Measurements from ENCODE around the gene MICAL1. TPM values are rescaled to one million over a fixed set of nuclear protein-coding genes. Genes with fewer than 3 reads are reported as not detected.

The MICAL1 gene
- total and polyA plus RNA-seq, 8 donors: 3.8 to 38.2 (median 7.2) TPM

DNA sequence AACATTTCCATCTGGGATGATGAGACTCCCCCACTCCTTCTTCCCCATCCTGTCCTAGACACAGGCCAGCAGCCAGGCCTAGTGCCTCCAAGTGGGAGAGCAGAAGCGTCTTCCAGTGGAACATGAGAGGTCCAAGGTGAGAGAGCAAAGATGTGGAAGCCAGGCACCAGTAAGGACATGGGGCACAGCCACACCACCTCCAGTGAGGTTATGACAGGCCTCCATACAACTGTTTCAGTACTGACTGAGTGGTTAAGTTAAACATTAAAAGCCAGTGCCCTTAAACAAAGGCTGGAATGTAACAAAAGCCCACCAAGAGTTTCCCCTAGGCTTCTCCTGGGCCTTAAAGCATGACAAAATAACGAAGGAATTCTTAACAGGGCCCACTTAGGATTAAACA lies 22.2 kb upstream of the MICAL1 start:
- Histone ChIP-seq H3K27me3 (no peaks in the 10 kb centered on the region), H3K4me1 (peaks cover 9 to 47% (median 10%) of the 10 kb centered on the region in 3 donors), H3K9me3 (no peaks in the 10 kb centered on the region), H3K27ac (no peak overlapping the region), H3K36me3 (peaks cover 0 to 14% (median 3%) of the 10 kb centered on the region in 3 donors), H3K4me3 (no peak overlapping the region)
- 50 to 69% methylated on average over 2 of the region's 2 CpGs for WGBS, 2 donors
- FAIRE-seq (no peak), DNase-seq (no peak), ATAC-seq (no peak)
- intact Hi-C loops (cut with DNase I): no loop called here
- TF ChIP-seq CTCF (IDR thresholded peaks at IDR 0.05): no peak

GRCh38 chr6:109477184-109477583 lies 21.6 kb upstream of the MICAL1 start:
- Histone ChIP-seq H3K36me3 (peaks cover 0 to 14% (median 3%) of the 10 kb centered on the region in 3 donors), H3K27me3 (no peaks in the 10 kb centered on the region), H3K9me3 (no peaks in the 10 kb centered on the region), H3K4me1 (peaks cover 9 to 47% (median 10%) of the 10 kb centered on the region in 3 donors), H3K4me3 (no peak overlapping the region), H3K27ac (no peak overlapping the region)
- intact Hi-C loops (cut with DNase I): no loop called here
- WGBS, 2 donors: 95 to 99% methylated on average over 2 of the region's 2 CpGs
- no peak for TF ChIP-seq CTCF (IDR thresholded peaks at IDR 0.05)
- FAIRE-seq (no peak), ATAC-seq (no peak), DNase-seq (no peak)

- 48 to 57% methylated on average over 2 of the region's 2 CpGs for WGBS, 2 donors
- peaks cover 0 to 26% (median 3%) of the 10 kb centered on the region in 3 donors for H3K36me3 ChIP-seq
- no peak overlapping the region for H3K27ac ChIP-seq
- no peaks in the 10 kb centered on the region for H3K27me3 ChIP-seq
- FAIRE-seq: no peak
- intact Hi-C loops (cut with DNase I): no loop called here
- no peak for TF ChIP-seq CTCF (IDR thresholded peaks at IDR 0.05)
- H3K4me3 ChIP-seq: no peak overlapping the region
- peaks cover 4 to 33% (median 5%) of the 10 kb centered on the region in 3 donors for H3K4me1 ChIP-seq
- ATAC-seq: peak in 3 of 4 donors; percentile 48 to 80 (median 76)
- no peak for DNase-seq
- H3K9me3 ChIP-seq: no peaks in the 10 kb centered on the region
Observed at GRCh38 chr6:109475625-109476024, 20.1 kb upstream of the MICAL1 start.

DNA sequence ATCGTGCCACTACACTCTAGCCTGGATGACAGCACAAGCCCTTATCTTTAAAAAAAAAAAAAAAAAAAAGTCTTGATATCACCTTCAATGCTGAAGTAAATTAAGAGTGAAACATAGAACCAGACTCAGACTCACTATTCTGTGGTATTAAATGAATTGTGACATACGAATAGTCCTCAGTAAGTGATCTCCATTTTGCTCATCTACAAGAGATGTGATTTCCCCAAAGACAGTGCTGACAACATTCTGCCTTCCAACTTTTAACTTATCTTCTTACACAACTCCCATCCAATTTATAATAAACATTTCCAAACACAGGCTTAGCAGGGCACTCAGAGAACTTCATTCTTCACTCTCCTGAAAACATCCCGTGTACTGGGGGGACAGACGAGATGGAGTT lies 19.4 kb upstream of the MICAL1 start:
- Histone ChIP-seq H3K27me3 (no peaks in the 10 kb centered on the region), H3K9me3 (no peaks in the 10 kb centered on the region), H3K36me3 (peaks cover 0 to 32% (median 3%) of the 10 kb centered on the region in 3 donors), H3K4me3 (no peak overlapping the region), H3K27ac (no peak overlapping the region), H3K4me1 (peaks cover under 1 to 27% (median 4%) of the 10 kb centered on the region in 3 donors)
- no peak for DNase-seq
- FAIRE-seq: no peak
- intact Hi-C loops (cut with DNase I): no loop called here
- no peak for TF ChIP-seq CTCF (IDR thresholded peaks at IDR 0.05)
- ATAC-seq: no peak
- 76 to 85% methylated on average over 4 of the region's 4 CpGs for WGBS, 2 donors

DNA sequence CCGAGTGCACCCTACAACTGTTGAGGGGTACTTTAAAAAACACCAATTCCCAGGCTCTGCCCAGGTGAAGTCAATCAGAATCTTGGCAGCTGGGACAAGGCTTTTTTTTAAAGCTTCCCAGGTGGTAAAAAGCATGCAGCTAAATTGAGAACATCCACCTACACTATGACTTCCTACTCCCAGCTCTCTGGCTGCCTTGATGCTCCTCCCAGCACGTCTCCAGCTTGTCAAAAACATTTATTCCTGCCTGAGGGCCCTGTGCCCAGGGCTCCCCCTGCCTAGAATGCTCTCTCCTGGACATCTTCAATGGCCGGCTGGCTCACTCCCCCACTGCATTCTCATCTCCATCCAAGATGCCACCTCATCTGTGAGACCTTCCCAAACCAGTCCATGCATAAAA lies 17.5 kb upstream of the MICAL1 start:
- DNase-seq (no peak), FAIRE-seq (no peak), ATAC-seq (no peak)
- H3K4me3 ChIP-seq: no peak overlapping the region
- intact Hi-C loops (cut with DNase I): no loop called here
- peaks cover 0 to 33% (median 3%) of the 10 kb centered on the region in 3 donors for H3K36me3 ChIP-seq
- 92% methylated on average over 3 of the region's 3 CpGs for WGBS, 2 donors
- no peaks in the 10 kb centered on the region for H3K9me3 ChIP-seq
- no peak for TF ChIP-seq CTCF (IDR thresholded peaks at IDR 0.05)
- H3K4me1 ChIP-seq: peaks cover 0 to 11% (median 0%) of the 10 kb centered on the region in 3 donors
- no peaks in the 10 kb centered on the region for H3K27me3 ChIP-seq
- H3K27ac ChIP-seq: no peak overlapping the region

All from pancreas (tissue), 10 donors.